SK-MEL-5 (cell line): ENCODE data around the gene TUSC7. TPM values are rescaled to one million over a fixed set of nuclear protein-coding genes. Genes with fewer than 3 reads are reported as not detected.

Experiments
- DNase-seq: peaks from one replicate; pipeline ENCODE4 v3.0.0-alpha.2; 2016; ENCODE audit warnings: low read depth, low spot score
- in situ Hi-C: cut with HindIII; loops from 2 replicates; pipeline ENCODE4 v1.10.0; 2016; ENCODE audit warnings: low sequenced_read_pairs, high pct_unique_total_duplicates, low pct_unique_long_range_greater_than_20kb
- polyA plus RNA-seq, 2 experiments: library from polyadenylated mRNA; depleted of rRNA; stranded (reverse); fragments of >200 nt; gene quantifications; 2 replicates each; pipeline ENCODE4 v1.2.3, GENCODE V29; 2015
- total RNA-seq: library from RNA; depleted of rRNA; stranded (reverse); fragments of >200 nt; shearing (Covaris generic); gene quantifications from 2 replicates; pipeline ENCODE4 v1.2.3, GENCODE V29; 2014; rRNA removed

The TUSC7 gene
- not detected in 2 replicates for total RNA-seq
- polyA plus RNA-seq (2015; cell fraction: cytosol; rRNA removed), result not detected in 2 replicates
- polyA plus RNA-seq (2015; cell fraction: nucleus; rRNA removed), result not detected in 2 replicates

GRCh38 chr3:116709479-116709878 lies at the start of gene TUSC7:
TSS of gene TUSC7 (plus strand) at chr3:116709779.
- in situ Hi-C loops, result no loop called here
- no peak for DNase-seq

- in situ Hi-C loops, result no loop called here
- no peak for DNase-seq
Observed at GRCh38 chr3:116661196-116661595, 48.4 kb upstream of the TUSC7 start.

DNA sequence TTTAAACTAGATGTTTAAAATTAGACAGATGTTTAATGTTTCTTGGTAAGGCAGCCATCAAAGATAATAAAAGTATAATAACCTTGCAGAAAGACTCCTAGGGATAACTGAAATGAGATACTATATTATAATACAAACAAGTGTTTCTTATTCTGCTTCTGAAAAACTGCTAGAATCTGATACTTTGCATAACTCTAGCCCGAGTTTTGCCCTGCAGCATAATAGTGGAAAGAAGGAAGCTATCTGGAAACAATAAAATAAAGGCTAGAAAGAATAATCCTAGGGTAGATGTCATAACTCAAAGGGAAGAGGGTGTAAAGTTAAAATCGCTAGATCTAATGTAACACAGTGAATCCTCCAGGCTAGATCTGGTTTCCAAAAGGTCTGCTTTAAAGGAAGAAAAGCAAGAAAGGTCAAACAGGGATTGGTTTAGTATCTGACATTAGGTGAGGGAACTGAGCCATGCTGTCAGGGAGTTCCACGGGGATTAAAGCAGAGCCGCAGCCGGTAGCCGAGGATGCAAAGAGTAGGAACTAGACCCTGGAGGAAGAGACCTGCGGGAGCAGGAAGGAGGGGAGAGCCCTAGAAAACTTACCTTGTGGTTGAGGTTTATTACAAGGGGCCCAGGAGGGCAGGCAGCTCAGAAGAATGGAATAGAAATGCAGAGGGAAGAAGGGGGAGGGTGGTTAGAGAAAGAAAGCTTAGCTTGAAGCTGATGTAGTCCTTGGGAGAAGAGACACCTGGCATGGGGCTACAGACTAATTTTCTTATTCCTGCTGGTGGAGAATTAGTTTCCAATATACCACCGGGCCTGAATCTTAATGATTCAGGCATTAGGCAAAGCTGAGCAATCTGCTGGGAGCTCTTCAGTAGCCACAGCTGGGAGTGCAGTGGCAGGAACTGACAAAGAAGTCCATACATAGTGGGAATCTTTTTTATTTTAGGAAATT lies 46.1 kb upstream of the TUSC7 start:
- no peak for DNase-seq
- in situ Hi-C loops, result no loop called here

DNA sequence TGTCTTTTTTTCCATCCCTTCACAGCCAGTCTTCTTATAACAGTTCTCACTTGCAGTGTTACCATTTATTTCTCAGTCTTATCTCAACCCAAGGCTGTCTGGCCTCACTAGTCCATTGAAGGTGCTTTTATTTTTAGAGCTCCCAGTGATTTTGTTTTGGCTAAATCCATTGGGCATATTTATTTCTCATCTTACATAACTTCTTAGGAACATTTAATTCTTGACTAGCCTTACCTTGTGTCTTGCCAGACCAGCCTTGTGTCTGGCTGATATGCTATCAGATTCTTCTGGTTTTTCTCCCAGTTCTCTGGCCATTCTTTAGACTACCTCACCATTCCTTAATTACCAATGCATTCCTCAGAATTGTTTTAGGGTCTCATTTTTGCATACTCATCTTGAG lies 42.3 kb upstream of the TUSC7 start:
- in situ Hi-C loops, result no loop called here
- no peak for DNase-seq

DNA sequence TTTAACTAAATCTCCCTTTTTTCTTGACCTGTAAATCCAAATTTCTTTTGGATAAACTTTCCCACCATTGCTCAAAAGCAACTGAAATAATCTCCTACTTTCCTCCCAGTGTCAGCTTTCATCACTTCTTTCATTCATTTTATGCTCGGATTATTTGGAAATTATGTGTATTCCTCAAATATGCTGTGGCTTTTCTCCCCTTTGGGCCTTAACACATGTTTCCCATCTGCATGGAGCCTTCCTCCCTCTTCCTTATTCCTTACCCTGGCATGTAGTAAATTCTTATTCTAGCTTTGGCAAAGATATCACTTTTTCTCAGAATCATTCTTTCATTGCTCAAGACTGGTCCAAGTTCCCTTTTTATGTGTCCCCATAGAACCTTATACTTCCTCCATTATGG lies 41.8 kb upstream of the TUSC7 start:
- in situ Hi-C loops, result no loop called here

DNA sequence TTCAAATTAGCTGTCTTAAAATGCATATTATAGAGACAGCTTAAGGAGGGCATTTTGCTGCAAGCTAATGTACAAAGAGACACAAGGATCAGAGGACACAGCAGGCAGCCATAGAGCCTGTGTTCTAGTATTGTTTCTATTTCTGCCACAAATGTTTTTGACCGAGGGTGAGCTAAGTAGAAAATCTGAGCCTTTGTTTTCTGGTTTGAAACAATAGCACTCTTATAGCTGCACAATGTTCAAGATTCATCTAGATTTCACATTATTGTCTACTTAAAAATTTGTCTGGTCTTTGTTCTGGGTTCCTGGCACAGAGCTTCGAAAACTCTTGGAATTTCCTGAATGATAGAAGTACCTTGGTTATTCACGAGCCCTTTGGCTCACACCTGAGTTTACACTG lies 40.0 kb upstream of the TUSC7 start:
- in situ Hi-C loops, result no loop called here

More for the DNA sequence above, 41.8 kb upstream of the TUSC7 start:
- DNase-seq, result no peak

DNA sequence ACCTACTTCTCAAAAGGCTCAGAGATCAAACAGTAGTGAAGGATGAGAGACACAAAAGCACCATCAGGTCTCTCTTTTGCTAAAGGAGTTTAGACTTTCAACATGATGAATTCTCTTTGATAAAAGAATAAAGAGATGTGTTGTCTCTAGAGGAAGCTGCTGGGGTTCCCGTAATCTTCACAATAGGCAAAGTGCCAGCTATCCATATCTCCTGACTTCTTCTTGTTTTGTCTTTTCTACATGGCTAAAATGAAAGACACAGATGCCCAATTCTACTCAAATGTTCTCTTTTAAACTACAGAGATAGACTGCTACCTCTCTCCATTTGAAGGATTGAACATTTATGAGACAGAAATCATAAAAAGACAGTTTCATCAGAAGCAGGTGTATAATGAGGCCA lies 38.4 kb upstream of the TUSC7 start:
- in situ Hi-C loops, result no loop called here
- DNase-seq, result no peak

More for the DNA sequence above, 40.0 kb upstream of the TUSC7 start:
- no peak for DNase-seq

- in situ Hi-C loops, result no loop called here
- no peak for DNase-seq
Observed at GRCh38 chr3:116678853-116679252, 30.7 kb upstream of the TUSC7 start.

DNA sequence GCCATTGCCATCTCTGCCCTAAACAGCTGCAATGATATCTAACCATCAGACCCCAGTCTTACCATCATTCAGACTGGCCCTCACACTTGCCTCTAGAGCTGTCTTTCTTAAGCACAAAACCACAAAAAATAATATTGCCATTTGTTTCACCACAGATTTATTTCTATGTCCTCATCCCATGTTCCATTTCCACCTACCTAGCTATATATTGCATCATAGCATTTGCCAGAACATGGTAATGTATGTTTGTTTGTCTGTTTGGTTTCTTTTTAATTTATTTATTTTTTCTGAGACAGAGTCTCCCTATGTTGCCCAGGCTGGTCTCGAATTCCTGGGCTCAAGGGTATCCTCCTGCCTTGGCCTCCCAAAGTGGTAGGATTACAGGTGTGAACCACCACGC lies 18.5 kb upstream of the TUSC7 start:
- DNase-seq, result no peak
- in situ Hi-C loops, result no loop called here

- DNase-seq, result no peak
- in situ Hi-C loops, result no loop called here
Observed at GRCh38 chr3:116701070-116701469, 8.5 kb upstream of the TUSC7 start.

DNA sequence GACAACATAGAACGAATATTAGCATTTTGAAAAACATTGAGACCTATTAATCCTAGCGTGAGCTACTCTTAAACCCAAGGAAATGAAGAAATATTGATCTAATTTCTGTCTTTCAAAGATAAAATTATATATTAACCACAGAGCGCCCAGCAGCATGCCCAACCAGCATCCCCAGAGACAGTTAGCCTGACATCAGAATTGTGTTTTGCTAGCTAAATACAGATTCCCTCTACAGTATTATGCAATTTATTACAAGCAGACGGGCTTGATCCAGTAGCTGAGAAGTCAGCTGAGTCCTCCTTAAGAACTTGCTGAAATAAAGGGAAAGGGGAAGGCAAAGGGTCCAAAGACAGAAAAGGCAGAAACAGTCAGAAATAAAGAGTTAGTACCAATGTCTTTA lies 7.2 kb upstream of the TUSC7 start:
- in situ Hi-C loops, result no loop called here
- no peak for DNase-seq

DNA sequence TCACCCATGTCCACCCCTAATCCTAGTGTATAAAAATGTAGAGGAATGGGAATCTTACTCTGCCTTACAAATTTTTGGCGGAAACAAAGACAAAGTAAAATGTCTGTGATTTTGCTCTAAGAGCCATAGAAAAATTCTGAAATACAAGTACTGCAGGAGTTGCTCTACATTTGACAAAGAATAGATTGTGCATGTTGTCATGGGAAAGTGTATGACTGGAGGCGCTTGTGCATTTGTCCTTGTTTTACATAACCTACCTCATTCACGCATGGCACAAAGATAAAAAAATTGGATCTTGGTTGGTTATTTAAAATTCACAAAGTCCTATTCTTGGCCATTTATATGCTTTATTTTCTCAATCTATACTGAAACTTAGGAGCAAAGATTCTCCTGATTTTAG lies 2.0 kb upstream of the TUSC7 start:
- in situ Hi-C loops, result no loop called here
- DNase-seq, result peak; percentile 20

- DNase-seq, result no peak
- in situ Hi-C loops, result no loop called here
Observed at GRCh38 chr3:116716490-116716889, 6.9 kb downstream of the TUSC7 start.

DNA sequence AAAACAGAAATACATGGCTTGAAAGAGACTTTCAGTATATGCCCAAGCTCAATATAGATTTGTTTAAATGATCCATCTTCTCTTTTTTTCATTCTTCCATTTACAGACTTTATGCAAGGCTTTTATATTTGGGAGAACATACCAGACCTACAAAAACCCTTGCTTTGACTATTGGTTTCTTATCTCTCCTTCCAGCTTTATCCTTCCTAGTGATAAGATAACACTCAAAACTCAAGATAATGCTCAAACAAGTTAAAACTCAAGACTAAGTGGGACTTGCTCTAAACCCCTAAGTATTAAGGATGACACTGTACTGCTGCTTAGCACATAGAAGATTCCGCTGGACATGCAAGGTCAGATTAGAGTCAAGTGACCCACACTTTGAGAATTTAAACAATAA lies 8.0 kb downstream of the TUSC7 start:
- in situ Hi-C loops, result no loop called here
- no peak for DNase-seq

DNA sequence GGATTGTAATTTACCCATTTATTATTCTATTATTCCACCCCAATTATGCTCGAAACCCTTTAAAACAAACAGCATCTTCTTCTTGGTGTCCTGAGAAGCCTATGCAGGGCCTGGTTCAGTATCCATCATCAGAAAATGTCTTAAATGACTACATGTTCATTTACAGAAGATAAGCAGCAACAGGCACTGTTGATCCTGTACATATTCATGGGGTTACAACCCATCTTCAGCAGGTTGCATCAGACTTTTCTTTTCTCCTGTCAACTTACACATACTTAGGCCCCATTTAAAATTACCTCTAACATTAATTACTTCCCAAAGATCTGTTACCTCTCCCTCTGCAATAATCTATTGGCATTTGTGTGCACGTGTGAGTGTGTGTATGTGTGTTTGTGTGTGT lies 18.9 kb downstream of the TUSC7 start:
- no peak for DNase-seq
- in situ Hi-C loops, result no loop called here

DNA sequence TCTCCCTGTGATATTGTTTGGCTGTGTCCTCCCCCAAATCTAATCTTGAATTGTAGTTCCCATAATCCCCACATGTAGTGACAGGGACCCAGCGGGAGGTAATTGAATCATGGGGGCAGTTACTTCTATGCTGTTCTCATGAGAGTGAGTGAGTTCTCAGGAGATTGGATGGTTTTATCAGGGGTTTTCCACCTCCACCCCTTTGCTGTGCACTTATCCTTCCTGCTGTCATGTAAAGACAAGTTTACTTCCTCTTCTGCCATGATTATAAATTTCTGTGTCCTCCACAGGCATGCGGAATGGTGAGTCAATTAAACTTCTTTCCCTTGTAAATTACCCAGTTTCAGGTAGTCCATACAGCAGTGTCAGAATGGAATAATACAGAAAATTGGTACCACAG lies 24.7 kb downstream of the TUSC7 start:
- in situ Hi-C loops, result no loop called here
- no peak for DNase-seq

DNA sequence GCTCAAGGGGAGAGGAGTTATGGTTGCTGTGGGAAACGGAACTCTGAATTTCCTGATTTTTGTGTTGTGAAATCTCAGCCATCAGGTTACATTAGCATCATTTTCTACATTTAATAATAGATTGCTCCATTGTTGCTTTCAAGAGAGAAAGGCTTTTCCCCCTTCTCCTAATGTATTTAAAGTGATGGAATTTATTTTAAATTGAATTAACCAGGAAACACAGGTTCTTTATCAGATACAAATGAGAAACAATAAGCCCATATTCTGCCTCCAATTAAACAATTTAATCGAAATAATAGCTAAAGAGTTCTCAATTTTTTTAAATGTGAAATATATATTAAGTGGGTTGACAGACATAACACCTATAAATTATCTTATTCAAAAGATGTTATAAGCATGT lies 30.1 kb downstream of the TUSC7 start:
- in situ Hi-C loops, result no loop called here
- DNase-seq, result no peak

DNA sequence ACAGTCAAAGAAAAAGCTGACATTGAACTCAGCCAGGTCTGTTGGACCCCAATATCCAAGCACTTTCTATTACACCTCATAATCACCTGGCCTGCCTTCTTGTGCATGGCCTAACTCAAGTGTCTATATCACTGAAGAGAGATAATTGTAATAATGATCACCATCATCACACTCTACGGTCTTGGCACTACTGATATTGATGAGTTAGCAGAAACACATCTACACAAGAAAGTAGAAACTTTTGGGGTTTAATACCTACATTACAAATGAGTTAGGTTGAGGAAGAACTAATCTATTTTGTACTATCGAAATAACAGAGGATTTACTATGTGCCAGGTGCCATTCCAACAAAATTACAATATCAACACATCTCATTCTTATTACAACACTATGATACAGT lies 30.7 kb downstream of the TUSC7 start:
- DNase-seq, result no peak
- in situ Hi-C loops, result no loop called here

- DNase-seq, result no peak
- in situ Hi-C loops, result no loop called here
Observed at GRCh38 chr3:116741467-116741866, 31.9 kb downstream of the TUSC7 start.
